Nephron (organoid): ENCODE measurements around the gene PRDX6.

Experiments
- H3K27ac Mint-ChIP-seq, 3 experiments: 2 replicates each; pipeline ENCODE4 v1.8.0; 2020; ENCODE audit warnings: mixed read lengths in 3 of 3, mild to moderate bottlenecking in 2 of 3, moderate library complexity in 1 of 3
- H3K27me3 Mint-ChIP-seq: 2 replicates; pipeline ENCODE4 v1.8.0; 2021; ENCODE audit warnings: low read depth, mild to moderate bottlenecking, moderate library complexity, mixed read lengths
- H3K36me3 Mint-ChIP-seq: 2 replicates; pipeline ENCODE4 v1.8.0; 2020; ENCODE audit warnings: low read depth, mixed read lengths
- H3K4me1 Mint-ChIP-seq: 2 replicates; pipeline ENCODE4 v1.8.0; 2020; ENCODE audit warnings: mixed read lengths
- H3K4me3 Mint-ChIP-seq, 3 experiments: 2 replicates each; pipeline ENCODE4 v1.8.0; 2020; ENCODE audit warnings: mild to moderate bottlenecking in 3 of 3, mixed read lengths in 3 of 3, moderate library complexity in 2 of 3
- H3K9me3 Mint-ChIP-seq: 2 replicates; pipeline ENCODE4 v1.8.0; 2020; ENCODE audit warnings: mixed read lengths
- CTCF ChIP-seq, 3 experiments: fragments of 200-600 bp; sonication (generic); IDR thresholded peaks; one replicate each; pipeline ENCODE4 v1.5.0; 2021; ENCODE audit warnings: antibody characterized with exemption in 3 of 3; ENCODE audit not compliant: unreplicated experiment in 3 of 3

The PRDX6 gene

GRCh38 chr1:173478094-173478674 lies 1.0 kb downstream of the PRDX6 start:
- H3K27ac Mint-ChIP-seq: peak overlapping the region; percentile 83 to 94 (median 92)

GRCh38 chr1:173479649-173480048 lies 2.5 kb downstream of the PRDX6 start:
- Mint-ChIP-seq H3K27ac (peak overlapping the region; percentile 40 to 94 (median 50)), H3K4me3 (peak overlapping the region; percentile 87 to 97 (median 95)), H3K9me3 (no peaks in the 10 kb centered on the region), H3K4me1 (peaks cover 51% of the 10 kb centered on the region), H3K36me3 (peaks cover 47% of the 10 kb centered on the region), H3K27me3 (peaks cover 4% of the 10 kb centered on the region)
- TF ChIP-seq CTCF (IDR thresholded peaks at IDR 0.05; ENCODE audit: unreplicated experiment in 3 of 3): no peak

More at GRCh38 chr1:173478094-173478674, 1.0 kb downstream of the PRDX6 start:
- TF ChIP-seq CTCF (IDR thresholded peaks at IDR 0.05; ENCODE audit: unreplicated experiment in 3 of 3): no peak
- H3K4me3 Mint-ChIP-seq: peak overlapping the region; percentile 87 to 97 (median 95)
- H3K36me3 Mint-ChIP-seq: peaks cover 40% of the 10 kb centered on the region
- peaks cover 4% of the 10 kb centered on the region for H3K27me3 Mint-ChIP-seq
- H3K4me1 Mint-ChIP-seq: peaks cover 65% of the 10 kb centered on the region
- H3K9me3 Mint-ChIP-seq: peaks cover 3% of the 10 kb centered on the region

GRCh38 chr1:173481195-173481772 lies 4.1 kb downstream of the PRDX6 start:
- H3K9me3 Mint-ChIP-seq: no peaks in the 10 kb centered on the region
- no peak for TF ChIP-seq CTCF (IDR thresholded peaks at IDR 0.05; ENCODE audit: unreplicated experiment in 3 of 3)

GRCh38 chr1:173482683-173483082 lies 5.5 kb downstream of the PRDX6 start:
- H3K9me3 Mint-ChIP-seq: no peaks in the 10 kb centered on the region
- H3K27ac Mint-ChIP-seq: no peak overlapping the region
- H3K36me3 Mint-ChIP-seq: peaks cover 76% of the 10 kb centered on the region
- TF ChIP-seq CTCF (IDR thresholded peaks at IDR 0.05; ENCODE audit: unreplicated experiment in 3 of 3): no peak
- H3K4me1 Mint-ChIP-seq: peaks cover 38% of the 10 kb centered on the region
- no peaks in the 10 kb centered on the region for H3K27me3 Mint-ChIP-seq
- H3K4me3 Mint-ChIP-seq: no peak overlapping the region

More at GRCh38 chr1:173481195-173481772, 4.1 kb downstream of the PRDX6 start:
- peak overlapping the region; percentile 2 to 52 (median 35) for H3K4me3 Mint-ChIP-seq
- peaks cover 64% of the 10 kb centered on the region for H3K36me3 Mint-ChIP-seq
- no peak overlapping the region for H3K27ac Mint-ChIP-seq
- H3K27me3 Mint-ChIP-seq: no peaks in the 10 kb centered on the region
- H3K4me1 Mint-ChIP-seq: peaks cover 38% of the 10 kb centered on the region

- H3K36me3 Mint-ChIP-seq: peaks cover 92% of the 10 kb centered on the region
- H3K27me3 Mint-ChIP-seq: no peaks in the 10 kb centered on the region
- H3K9me3 Mint-ChIP-seq: no peaks in the 10 kb centered on the region
- TF ChIP-seq CTCF (IDR thresholded peaks at IDR 0.05; ENCODE audit: unreplicated experiment in 3 of 3): no peak
- no peak overlapping the region for H3K27ac Mint-ChIP-seq
- H3K4me1 Mint-ChIP-seq: peaks cover 23% of the 10 kb centered on the region
- H3K4me3 Mint-ChIP-seq: no peak overlapping the region
These were observed 7.1 kb downstream of the PRDX6 start for GRCh38 chr1:173484276-173484675.

GRCh38 chr1:173485401-173485800 lies 8.3 kb downstream of the PRDX6 start:
- H3K27ac Mint-ChIP-seq: no peak overlapping the region
- peaks cover 12% of the 10 kb centered on the region for H3K4me1 Mint-ChIP-seq
- TF ChIP-seq CTCF (IDR thresholded peaks at IDR 0.05; ENCODE audit: unreplicated experiment in 3 of 3): no peak
- H3K4me3 Mint-ChIP-seq: no peak overlapping the region
- H3K9me3 Mint-ChIP-seq: no peaks in the 10 kb centered on the region
- H3K36me3 Mint-ChIP-seq: peaks cover 92% of the 10 kb centered on the region
- no peaks in the 10 kb centered on the region for H3K27me3 Mint-ChIP-seq
